ENCODE results near the gene KITLG.

GRCh38 chr12:88562151-88562550, 18.1 kb downstream of the KITLG start:
- TF ChIP-seq, protein P1, sequence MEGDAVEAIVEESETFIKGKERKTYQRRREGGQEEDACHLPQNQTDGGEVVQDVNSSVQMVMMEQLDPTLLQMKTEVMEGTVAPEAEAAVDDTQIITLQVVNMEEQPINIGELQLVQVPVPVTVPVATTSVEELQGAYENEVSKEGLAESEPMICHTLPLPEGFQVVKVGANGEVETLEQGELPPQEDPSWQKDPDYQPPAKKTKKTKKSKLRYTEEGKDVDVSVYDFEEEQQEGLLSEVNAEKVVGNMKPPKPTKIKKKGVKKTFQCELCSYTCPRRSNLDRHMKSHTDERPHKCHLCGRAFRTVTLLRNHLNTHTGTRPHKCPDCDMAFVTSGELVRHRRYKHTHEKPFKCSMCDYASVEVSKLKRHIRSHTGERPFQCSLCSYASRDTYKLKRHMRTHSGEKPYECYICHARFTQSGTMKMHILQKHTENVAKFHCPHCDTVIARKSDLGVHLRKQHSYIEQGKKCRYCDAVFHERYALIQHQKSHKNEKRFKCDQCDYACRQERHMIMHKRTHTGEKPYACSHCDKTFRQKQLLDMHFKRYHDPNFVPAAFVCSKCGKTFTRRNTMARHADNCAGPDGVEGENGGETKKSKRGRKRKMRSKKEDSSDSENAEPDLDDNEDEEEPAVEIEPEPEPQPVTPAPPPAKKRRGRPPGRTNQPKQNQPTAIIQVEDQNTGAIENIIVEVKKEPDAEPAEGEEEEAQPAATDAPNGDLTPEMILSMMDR (IDR thresholded peaks at IDR 0.05; ENCODE audit: poor library complexity): no peak
- no peak for TF ChIP-seq EZH2phosphoT487 (IDR thresholded peaks at IDR 0.05; ENCODE audit: low read depth, severe bottlenecking, unreplicated experiment)
